Measurements from ENCODE around the gene TMEM89. TPM values are rescaled to one million over a fixed set of nuclear protein-coding genes. Genes with fewer than 3 reads are reported as not detected.

Gene TMEM89
- polyA plus RNA-seq, 3 donors, result 0.21 TPM; not detected in 2

DNA sequence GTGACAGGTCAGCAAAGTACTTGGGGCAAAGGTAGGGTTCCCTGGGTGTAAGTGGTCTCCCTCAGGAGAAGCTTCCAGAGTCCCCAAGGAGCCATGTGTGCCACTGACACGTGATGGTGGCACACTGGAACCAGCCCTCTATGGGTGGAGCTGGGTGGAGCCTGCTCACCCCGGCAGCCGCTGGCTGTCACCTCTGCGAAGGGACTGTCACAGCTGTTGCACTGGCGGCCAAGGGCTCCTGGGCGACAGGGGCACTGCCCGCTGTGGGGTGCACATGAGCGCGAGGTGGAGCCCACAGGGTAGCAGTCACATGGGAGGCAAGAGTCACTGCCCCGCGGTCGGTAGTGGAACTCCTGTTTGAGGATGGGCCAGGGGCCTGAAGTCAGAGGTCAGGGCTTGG lies 29.2 kb upstream of the TMEM89 start:
- Histone ChIP-seq H3K4me2 (replicated peaks; ENCODE audit: extremely low read depth, low read length, poor library complexity, severe bottlenecking) (no peak overlapping the region), H3K36me3 (replicated peaks in 1 of 2; ENCODE audit: control insufficient read depth in 1 of 2, insufficient read depth in 2 of 2, low read length in 2 of 2) (no peaks in the 10 kb centered on the region), H3K79me2 (ENCODE audit: insufficient read depth, low read length) (no peaks in the 10 kb centered on the region), H3K9me3 (replicated peaks in 1 of 2; ENCODE audit: control insufficient read depth in 1 of 2, insufficient read depth in 1 of 2, low read length in 2 of 2) (no peaks in the 10 kb centered on the region), H3K27me3 (ENCODE audit: control insufficient read depth in 2 of 2, insufficient read depth in 2 of 2, low read length in 2 of 2) (peaks cover 0 to 5% of the 10 kb centered on the region in 2 donors), H3K9ac (ENCODE audit: insufficient read depth, low read length, poor library complexity, severe bottlenecking) (no peak overlapping the region), H3K4me3 (replicated peaks in 1 of 3; ENCODE audit: low read depth in 2 of 3, low read length in 3 of 3) (no peak overlapping the region), H4K20me1 (ENCODE audit: insufficient read depth, low read length) (no peaks in the 10 kb centered on the region), H3K27ac (ENCODE audit: low read depth in 1 of 2, low read length in 2 of 2) (no peak overlapping the region), H2AFZ (ENCODE audit: insufficient read depth, low read depth, low read length, poor library complexity, severe bottlenecking) (no peak overlapping the region), H3K4me1 (ENCODE audit: control insufficient read depth in 1 of 2, insufficient read depth in 2 of 2, low read length in 2 of 2) (peaks cover 5 to 6% of the 10 kb centered on the region in 2 donors)
- intact Hi-C loops (cut with micrococcal nuclease), result no loop called here
- no peak for DNase-seq
- 91% methylated on average over 12 of the region's 12 CpGs for WGBS (ENCODE audit: insufficient coverage)
- H3K4me3 Mint-ChIP-seq, result no peak overlapping the region
- no peak overlapping the region for H3K27ac Mint-ChIP-seq
- TF ChIP-seq, protein P1, sequence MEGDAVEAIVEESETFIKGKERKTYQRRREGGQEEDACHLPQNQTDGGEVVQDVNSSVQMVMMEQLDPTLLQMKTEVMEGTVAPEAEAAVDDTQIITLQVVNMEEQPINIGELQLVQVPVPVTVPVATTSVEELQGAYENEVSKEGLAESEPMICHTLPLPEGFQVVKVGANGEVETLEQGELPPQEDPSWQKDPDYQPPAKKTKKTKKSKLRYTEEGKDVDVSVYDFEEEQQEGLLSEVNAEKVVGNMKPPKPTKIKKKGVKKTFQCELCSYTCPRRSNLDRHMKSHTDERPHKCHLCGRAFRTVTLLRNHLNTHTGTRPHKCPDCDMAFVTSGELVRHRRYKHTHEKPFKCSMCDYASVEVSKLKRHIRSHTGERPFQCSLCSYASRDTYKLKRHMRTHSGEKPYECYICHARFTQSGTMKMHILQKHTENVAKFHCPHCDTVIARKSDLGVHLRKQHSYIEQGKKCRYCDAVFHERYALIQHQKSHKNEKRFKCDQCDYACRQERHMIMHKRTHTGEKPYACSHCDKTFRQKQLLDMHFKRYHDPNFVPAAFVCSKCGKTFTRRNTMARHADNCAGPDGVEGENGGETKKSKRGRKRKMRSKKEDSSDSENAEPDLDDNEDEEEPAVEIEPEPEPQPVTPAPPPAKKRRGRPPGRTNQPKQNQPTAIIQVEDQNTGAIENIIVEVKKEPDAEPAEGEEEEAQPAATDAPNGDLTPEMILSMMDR (IDR thresholded peaks at IDR 0.05), result no peak
- H3K9me3 Mint-ChIP-seq, result no peaks in the 10 kb centered on the region
- peaks cover under 1 to 6% (median 5%) of the 10 kb centered on the region in 3 donors for H3K27me3 Mint-ChIP-seq (ENCODE audit: low read depth in 3 of 3)
- peaks cover 6% of the 10 kb centered on the region for H3K4me1 Mint-ChIP-seq
- H3K36me3 Mint-ChIP-seq, result no peaks in the 10 kb centered on the region

GRCh38 chr3:48648188-48648850 lies 26.8 kb upstream of the TMEM89 start:
- WGBS (ENCODE audit: insufficient coverage), result 98% methylated on average over 15 of the region's 15 CpGs
- no peak overlapping the region for H3K4me3 ChIP-seq (replicated peaks in 1 of 3; ENCODE audit: low read depth in 2 of 3, low read length in 3 of 3)
- TF ChIP-seq, protein P1 (IDR thresholded peaks at IDR 0.05), result no peak
- H3K9me3 Mint-ChIP-seq, result no peaks in the 10 kb centered on the region
- intact Hi-C loops (cut with micrococcal nuclease), result no loop called here
- H3K36me3 Mint-ChIP-seq, result no peaks in the 10 kb centered on the region
- no peak overlapping the region for H3K4me3 Mint-ChIP-seq
- H3K27ac Mint-ChIP-seq, result no peak overlapping the region
- no peaks in the 10 kb centered on the region for H3K4me1 Mint-ChIP-seq
- H3K9ac ChIP-seq (ENCODE audit: insufficient read depth, low read length, poor library complexity, severe bottlenecking), result no peak overlapping the region
- H4K20me1 ChIP-seq (ENCODE audit: insufficient read depth, low read length), result no peaks in the 10 kb centered on the region
- no peaks in the 10 kb centered on the region for H3K27me3 ChIP-seq (ENCODE audit: control insufficient read depth in 2 of 2, insufficient read depth in 2 of 2, low read length in 2 of 2)
- H2AFZ ChIP-seq (ENCODE audit: insufficient read depth, low read depth, low read length, poor library complexity, severe bottlenecking), result no peak overlapping the region
- H3K27ac ChIP-seq (ENCODE audit: low read depth in 1 of 2, low read length in 2 of 2), result no peak overlapping the region
- no peak for DNase-seq
- H3K4me2 ChIP-seq (replicated peaks; ENCODE audit: extremely low read depth, low read length, poor library complexity, severe bottlenecking), result no peak overlapping the region
- H3K27me3 Mint-ChIP-seq (ENCODE audit: low read depth in 3 of 3), result peaks cover 0 to 3% (median 0%) of the 10 kb centered on the region in 3 donors
- no peaks in the 10 kb centered on the region for H3K79me2 ChIP-seq (ENCODE audit: insufficient read depth, low read length)
- no peaks in the 10 kb centered on the region for H3K36me3 ChIP-seq (replicated peaks in 1 of 2; ENCODE audit: control insufficient read depth in 1 of 2, insufficient read depth in 2 of 2, low read length in 2 of 2)
- H3K9me3 ChIP-seq (replicated peaks in 1 of 2; ENCODE audit: control insufficient read depth in 1 of 2, insufficient read depth in 1 of 2, low read length in 2 of 2), result no peaks in the 10 kb centered on the region
- H3K4me1 ChIP-seq (ENCODE audit: control insufficient read depth in 1 of 2, insufficient read depth in 2 of 2, low read length in 2 of 2), result no peaks in the 10 kb centered on the region

Measured in CD14-positive monocyte (primary cell).